GM19463 (cell line): ENCODE results near the gene LKAAEAR1.
A peak's percentile ranks its signal among the peaks of the same experiment; 100 is the strongest.

Experiments
- ATAC-seq: cut with Tn5 transposase; IDR thresholded peaks from one replicate; pipeline ENCODE4 v1.9.1; 2021; ENCODE audit warnings: mild to moderate bottlenecking, moderate library complexity; ENCODE audit not compliant: unreplicated experiment

LKAAEAR1 gene

DNA sequence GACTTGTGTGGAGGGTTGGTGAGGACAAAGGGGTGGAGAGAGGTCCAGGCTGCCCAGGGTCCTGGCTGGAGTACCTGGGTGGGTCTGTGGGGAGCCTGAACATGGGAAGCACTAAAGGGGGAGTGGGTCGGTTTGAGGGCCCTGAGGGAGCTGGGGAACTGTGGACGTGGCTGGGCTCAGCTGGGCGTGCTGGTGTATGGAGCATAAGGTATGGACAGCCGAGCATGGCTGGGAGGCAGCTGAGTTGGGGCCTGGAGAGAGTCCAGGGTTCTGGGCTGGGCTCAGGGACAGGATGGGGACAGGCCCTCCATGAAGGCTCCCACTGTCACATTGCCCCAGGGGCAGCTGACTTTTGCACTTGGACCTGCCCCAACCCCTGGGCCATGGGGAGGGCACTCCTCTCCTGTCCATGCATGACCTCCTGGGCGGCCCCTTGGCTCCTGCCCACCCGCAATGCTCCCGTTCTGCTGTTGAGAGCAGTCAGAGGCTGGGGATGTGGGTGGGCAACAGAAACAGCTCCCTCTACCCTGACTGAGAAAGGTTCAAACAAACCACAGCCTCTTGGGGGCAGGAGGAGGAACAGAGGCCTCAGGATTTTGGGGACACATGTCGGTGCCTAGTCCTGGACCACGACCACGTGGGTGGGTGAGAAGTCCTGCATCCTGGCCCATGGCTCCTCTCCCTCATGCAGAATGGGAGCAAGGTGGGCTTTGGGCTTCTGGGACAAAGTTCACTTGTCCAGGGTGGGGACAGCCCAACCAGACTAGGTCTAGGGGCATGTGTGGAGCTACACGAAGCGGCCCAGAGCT, 43.8 kb downstream of the LKAAEAR1 start:
- no peak for ATAC-seq

DNA sequence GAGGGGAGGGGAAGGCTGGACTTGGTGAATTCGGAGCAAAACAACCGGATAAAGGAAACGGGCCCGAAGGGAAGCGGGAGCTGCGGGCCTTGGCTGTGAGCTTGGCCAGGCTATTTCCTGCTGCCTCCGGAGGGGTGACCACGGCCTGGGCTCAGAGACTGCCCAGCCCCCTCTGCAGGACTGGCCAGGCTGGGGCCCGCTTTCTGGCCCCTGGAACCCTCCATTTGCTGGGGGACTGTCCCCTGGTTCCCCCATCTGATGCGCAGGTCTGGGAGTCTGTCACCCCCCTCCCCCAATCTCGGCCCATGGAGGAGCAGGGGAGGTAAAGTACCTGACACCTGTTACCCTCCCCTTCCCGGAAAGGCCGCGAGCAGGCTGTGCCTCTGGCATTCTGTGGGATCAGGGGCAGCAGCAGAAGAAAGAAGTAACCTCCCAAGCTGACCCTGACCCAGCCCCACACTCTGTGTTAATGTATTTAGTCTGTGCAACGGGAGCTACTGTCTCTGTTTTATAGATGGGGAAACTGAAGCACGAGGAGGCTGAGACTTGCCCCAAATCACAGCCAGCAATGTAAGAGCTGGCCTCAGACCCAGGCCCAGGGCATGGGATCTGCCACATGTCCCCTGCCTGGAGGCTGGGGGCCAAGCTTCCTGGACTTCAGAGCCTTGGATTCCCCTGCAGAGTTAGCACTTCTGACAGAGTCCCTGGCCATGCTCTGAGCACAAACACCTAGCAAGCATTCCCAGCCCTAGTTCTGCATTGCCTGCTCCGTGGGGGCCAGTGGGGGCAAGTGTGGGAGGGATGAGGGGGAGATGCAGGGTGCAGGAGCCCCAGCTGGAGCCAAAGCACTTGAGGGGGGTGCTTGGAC, 44.7 kb downstream of the LKAAEAR1 start:
- no peak for ATAC-seq

DNA sequence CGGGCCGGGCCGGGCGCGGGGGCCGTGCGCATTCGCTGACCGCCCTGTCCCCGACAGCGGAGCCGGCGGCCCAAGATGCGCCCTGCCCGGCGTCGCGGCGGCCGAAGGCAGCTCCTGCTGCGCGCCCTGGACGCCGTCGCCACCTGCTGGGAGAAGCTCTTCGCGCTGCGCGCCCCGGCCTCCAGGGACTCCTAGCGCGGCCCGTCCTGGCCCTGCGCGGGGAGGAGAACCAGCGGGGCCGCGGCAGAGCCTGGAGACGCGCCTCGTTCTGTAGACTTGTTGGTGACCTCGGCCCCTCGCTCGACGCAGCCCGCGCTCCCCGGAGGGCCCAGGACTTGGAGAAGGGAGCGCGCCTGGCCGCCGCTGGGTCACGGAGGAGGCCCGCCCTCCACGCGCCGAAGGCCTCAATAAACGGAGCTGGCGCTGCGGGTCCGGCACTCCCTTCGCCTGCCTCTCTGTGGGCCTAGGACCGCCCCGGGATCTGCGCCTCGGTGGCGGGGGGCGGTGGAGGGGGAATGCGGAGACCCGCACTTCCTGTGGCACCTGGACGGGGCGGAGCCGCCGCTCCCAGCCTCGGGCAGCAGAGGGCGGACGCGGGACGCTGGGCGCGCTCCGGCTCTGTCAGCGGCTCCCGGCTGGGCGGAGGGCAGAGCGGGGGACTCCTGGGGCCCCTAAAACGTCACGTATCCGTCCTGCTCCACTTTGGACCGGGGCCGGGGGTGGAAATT, 45.5 kb downstream of the LKAAEAR1 start:
- ATAC-seq = peak; percentile 60

DNA sequence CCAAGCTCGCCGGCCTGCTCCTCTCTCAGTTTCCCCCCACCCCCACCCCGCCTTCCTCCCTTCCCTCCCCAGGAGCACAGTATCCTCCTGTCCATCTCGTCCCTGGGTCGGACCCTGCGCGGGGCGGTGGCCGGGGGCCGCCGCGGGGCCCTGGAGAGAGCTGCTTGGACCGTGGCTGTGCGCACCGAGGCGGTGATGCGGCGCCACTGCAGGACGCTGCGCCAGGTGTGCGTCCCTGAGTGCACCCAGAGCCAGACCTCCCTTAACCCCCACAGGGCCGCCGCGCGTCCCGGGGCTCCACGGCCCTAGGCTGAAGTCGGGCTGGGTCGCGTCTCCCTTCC, 46.0 kb downstream of the LKAAEAR1 start:
- ATAC-seq = peak; percentile 29

DNA sequence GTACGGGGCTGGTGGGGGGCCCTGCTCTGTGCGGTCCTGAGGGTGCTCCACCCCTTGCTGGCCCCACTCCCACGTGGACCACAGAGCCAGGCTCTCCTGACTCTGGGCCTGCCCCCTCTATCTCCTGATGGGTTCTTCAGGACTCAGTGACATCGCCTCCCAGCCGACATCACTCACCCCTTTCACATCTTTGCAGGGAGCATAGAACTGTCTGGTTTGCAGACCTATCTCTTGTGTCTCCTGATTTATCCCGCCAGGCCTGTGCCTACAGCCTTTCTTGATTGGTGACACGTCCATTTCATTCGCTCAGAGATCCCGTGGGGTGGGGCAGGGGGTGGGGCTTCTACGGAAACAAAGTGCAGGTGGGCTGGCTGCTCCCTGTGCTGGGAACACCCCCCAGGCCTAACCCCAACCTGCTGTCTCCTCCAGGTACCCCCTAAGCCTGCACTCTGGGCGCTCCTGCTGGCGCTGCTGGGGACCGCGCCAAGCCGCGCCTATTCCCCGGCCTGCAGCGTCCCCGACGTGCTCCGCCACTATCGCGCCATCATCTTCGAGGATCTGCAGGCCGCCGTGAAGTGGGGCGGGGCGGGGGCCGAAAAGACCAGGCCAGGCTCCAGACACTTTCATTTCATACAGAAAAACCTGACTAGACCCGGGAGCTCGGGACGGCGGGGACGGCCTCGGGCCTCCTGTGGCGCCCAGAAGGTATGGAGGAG, 46.5 kb downstream of the LKAAEAR1 start:
- no peak for ATAC-seq

DNA sequence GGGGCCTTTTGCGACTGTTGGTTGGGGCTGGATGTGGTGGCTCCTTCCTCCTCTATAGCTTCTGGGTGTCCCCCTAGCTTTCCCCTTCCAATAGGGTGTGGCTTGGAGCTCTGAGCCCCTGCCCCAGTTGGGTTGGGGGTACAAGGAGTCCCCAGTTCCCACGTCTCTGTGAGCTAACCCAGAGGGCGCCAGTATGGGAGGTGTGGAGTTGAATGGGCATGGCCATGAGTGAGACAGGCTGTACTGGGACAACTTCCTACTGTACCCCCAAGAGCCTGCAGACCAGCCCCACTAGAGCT, 47.0 kb downstream of the LKAAEAR1 start:
- no peak for ATAC-seq

DNA sequence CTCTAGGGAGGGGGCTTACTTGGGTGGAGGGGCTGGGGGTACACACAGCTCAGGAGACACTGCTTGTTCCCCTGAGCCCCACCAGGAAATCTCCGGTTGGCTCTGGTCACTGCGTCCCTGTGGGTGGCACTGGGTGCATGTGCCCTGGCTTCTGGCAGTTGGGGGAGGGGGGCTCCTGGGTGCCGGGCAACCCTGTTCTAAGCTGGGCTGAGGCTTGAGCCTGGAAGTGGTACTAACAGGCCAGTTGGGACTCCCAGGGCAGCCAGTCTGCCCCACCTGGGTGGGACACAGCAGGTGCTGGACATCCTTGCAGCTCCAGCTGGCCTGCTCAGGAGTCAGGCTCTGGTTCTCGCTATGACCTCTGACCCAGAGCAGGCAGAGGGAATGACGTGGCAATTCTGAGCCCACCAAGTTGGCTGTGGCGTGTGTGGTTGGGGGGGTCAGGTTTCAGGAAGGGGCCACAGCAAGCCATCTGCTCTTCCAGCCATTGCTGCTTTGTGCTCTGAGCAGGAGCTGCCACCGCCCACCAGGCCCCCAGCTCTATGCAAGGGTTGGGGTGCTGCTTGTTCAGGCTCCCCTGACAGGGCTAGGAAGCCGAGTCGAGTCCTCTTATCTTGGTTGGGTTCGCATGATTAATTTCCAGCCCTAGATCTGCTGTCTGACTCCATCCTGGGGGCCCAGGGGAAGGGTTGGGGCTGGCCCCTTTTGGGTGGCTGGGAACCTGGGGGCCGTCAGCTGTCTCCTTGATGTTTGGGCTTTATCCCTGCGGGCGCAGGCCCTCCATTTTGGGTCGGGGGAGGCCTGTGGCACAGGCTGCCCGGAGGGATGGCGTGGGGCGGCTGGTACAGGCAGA, 47.6 kb downstream of the LKAAEAR1 start:
- no peak for ATAC-seq

DNA sequence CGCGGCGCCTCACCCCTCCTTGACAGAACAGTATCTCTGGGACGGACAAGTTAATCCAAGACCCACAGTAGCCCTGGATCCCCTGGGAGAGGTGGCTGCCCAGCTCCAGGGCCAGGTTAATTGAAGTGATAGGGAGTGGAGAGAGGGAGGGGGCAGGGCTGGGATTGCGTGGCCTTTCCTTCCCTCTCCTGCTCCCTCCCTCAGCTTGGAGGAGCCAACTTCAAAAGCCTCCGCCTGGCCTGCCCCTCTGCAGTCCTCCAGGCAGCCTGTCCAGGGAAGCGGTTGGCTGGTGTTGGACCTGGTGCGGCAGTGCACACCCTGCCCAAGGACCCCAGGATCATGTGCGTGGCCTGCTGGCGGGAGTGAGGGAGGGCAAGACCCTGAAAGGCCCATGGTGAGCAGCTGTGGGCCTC, 48.3 kb downstream of the LKAAEAR1 start, which contains the start of gene C20orf204:
C20orf204 (plus strand) TSS at position 250 of the 413 bp plus-strand sequence; CDS start at position 392, 142 bp downstream.
- no peak for ATAC-seq

DNA sequence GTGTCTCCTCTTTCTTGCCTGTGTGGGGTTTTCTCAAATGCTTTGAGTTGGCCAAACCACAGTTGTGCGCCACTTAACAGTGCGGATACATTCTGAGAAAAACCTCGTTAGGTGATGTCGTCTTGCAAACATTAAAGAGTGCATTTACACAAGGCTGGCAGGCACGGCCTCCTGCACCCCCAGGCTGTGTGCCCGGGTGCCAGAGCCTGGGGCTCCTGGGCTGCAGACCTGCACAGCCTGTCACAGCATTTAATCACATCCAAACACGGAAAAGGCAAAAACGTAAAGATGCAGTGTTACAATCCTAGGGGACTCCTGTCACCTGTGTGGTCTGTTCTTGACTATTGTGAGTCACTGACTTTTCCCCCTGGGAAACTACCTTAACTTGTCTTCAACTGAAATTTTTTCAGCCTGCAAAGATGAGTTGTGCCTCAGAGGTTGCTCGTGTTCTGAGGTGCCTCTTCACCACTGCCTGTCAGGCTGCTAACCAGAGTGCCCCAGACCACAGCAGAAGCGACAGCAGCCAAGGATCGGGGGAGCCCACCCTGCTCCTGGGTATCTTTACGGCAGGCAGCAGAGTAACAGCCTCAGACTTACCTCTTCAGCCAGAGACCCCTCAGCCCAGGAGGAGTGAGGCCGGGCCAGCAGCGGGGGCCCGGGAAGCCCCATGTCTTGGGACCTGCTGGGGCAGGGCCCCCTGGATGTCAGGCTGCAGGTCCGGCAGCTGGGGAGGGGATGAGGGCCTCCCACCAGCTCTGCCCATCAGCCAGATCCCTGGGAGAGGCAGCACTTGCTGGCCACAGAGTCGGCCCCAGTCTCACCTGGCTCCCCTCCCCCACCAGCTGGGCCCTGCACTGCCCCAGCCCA, 48.9 kb downstream of the LKAAEAR1 start:
- ATAC-seq = no peak

DNA sequence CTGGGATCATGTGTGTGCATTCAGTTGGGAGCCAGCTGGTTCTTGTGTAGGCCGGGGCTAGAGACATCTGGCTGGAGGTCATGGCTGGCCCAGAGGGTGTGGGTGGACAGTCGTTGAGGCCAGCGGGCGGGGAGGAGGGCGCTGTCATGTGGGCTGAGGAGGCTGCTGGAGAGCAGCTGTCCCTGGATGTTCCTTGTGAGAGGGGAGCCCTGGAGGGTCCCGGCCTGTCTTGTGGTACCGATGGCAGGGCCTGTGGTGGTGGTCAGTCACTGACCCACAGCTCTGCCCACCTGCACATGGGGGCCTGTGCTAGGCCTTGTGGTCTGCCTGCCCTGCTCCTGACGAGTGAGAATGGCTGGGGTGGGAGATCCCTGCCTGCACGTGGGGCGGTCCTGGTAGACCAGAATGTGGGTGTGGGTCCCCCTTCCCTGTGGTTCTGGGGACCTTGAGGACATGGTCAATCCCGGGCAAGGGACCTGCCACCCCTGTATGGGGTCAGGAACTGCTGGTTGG, 50.2 kb downstream of the LKAAEAR1 start:
- ATAC-seq = no peak
